A673 (cell line): ENCODE measurements around the gene COX20.

Source experiments
- CTCF ChIP-seq: fragments of 300-800, 200-600 bp; sonication (generic); conservative IDR thresholded peaks from 2 replicates; pipeline ENCODE4 v1.5.1; 2017; ENCODE audit warnings: low read depth, mild to moderate bottlenecking, antibody characterized with exemption, low read length, moderate library complexity, mixed read lengths
- EZH2 ChIP-seq: fragments of 200-600 bp; sonication (generic); IDR thresholded peaks from 2 replicates; pipeline ENCODE4 v1.6.1; 2017; ENCODE audit warnings: borderline replicate concordance, low read depth, mild to moderate bottlenecking, mixed read lengths, antibody characterized with exemption, low read length; ENCODE audit not compliant: poor library complexity, severe bottlenecking

- TF ChIP-seq CTCF (no peak), EZH2 (no peak)
These were observed 22.3 kb downstream of the COX20 start for GRCh38 chr1:244857761-244858160.
